ENCODE results near the gene NOTUM. TPM values are rescaled to one million over a fixed set of nuclear protein-coding genes. Genes with fewer than 3 reads are reported as not detected.

NOTUM gene
- total and polyA plus RNA-seq, 8 donors, result 0.79 to 71.4 (median 65.1) TPM

GRCh38 chr17:81911277-81911961 lies 49.6 kb downstream of the NOTUM start, which contains the start of gene PCYT2:
PCYT2 (minus strand) TSS chr17:81911399; CDS start chr17:81911355, 44 bp downstream.
- peak within 1 kb of the TSS in 1 of 2 donors; percentile 53 for H3K27ac ChIP-seq
- no peak for TF ChIP-seq CTCF (IDR thresholded peaks at IDR 0.05)
- H3K4me1 ChIP-seq, result peaks cover 12 to 43% of the 10 kb centered on the region in 2 donors
- DNase-seq, result peak; percentile 76 to 93 (median 93)
- H3K9me3 ChIP-seq, result no peaks in the 10 kb centered on the region
- intact Hi-C loops (cut with DNase I), result no loop called here
- peak within 1 kb of the TSS; percentile 73 to 81 for H3K4me3 ChIP-seq
- no peaks in the 10 kb centered on the region for H3K27me3 ChIP-seq
- H3K36me3 ChIP-seq, result peaks cover 0 to 73% of the 10 kb centered on the region in 2 donors
- peak; percentile 97 for ATAC-seq

GRCh38 chr17:81910840-81911276 lies 50.1 kb downstream of the NOTUM start:
- intact Hi-C loops (cut with DNase I), result no loop called here
- peak overlapping the region; percentile 73 to 81 for H3K4me3 ChIP-seq
- peaks cover 10 to 37% of the 10 kb centered on the region in 2 donors for H3K4me1 ChIP-seq
- TF ChIP-seq CTCF (IDR thresholded peaks at IDR 0.05), result no peak
- H3K27ac ChIP-seq, result peak overlapping the region in 1 of 2 donors; percentile 53
- H3K36me3 ChIP-seq, result peaks cover 0 to 77% of the 10 kb centered on the region in 2 donors
- ATAC-seq, result peak; percentile 1
- DNase-seq, result no peak
- H3K27me3 ChIP-seq, result no peaks in the 10 kb centered on the region
- H3K9me3 ChIP-seq, result no peaks in the 10 kb centered on the region

- DNase-seq (no peak), ATAC-seq (no peak)
- intact Hi-C loops (cut with DNase I), result no loop called here
- peaks cover 0 to 77% of the 10 kb centered on the region in 2 donors for H3K36me3 ChIP-seq
- no peaks in the 10 kb centered on the region for H3K9me3 ChIP-seq
- H3K27ac ChIP-seq, result peak overlapping the region in 1 of 2 donors; percentile 53
- H3K27me3 ChIP-seq, result no peaks in the 10 kb centered on the region
- peaks cover 10 to 33% of the 10 kb centered on the region in 2 donors for H3K4me1 ChIP-seq
- peak overlapping the region; percentile 73 to 81 for H3K4me3 ChIP-seq
- TF ChIP-seq CTCF (IDR thresholded peaks at IDR 0.05), result no peak
These were observed 50.8 kb downstream of the NOTUM start for GRCh38 chr17:81909966-81910839.

- no peak for DNase-seq
- peaks cover 10 to 33% of the 10 kb centered on the region in 2 donors for H3K4me1 ChIP-seq
- intact Hi-C loops (cut with DNase I), result no loop called here
These were observed 51.8 kb downstream of the NOTUM start for GRCh38 chr17:81909231-81909630.

More at GRCh38 chr17:81909231-81909630, 51.8 kb downstream of the NOTUM start:
- H3K36me3 ChIP-seq, result peaks cover 0 to 77% of the 10 kb centered on the region in 2 donors
- no peak for TF ChIP-seq CTCF (IDR thresholded peaks at IDR 0.05)
- H3K4me3 ChIP-seq, result no peak overlapping the region
- ATAC-seq, result no peak
- H3K27me3 ChIP-seq, result no peaks in the 10 kb centered on the region
- no peaks in the 10 kb centered on the region for H3K9me3 ChIP-seq
- H3K27ac ChIP-seq, result no peak overlapping the region
